ENCODE measurements around the gene ZDHHC22. TPM values are rescaled to one million over a fixed set of nuclear protein-coding genes. Genes with fewer than 3 reads are reported as not detected.

Gene ZDHHC22
- total and polyA plus RNA-seq, 9 donors, result 0.09 to 0.61 (median 0.42) TPM

- H3K4me1 ChIP-seq (ENCODE audit: control insufficient read depth, insufficient read depth, low read length), result peaks cover 7% of the 10 kb centered on the region
- H3K36me3 ChIP-seq (ENCODE audit: control insufficient read depth, insufficient read depth, low read length), result peaks cover 11% of the 10 kb centered on the region
- H3K4me3 ChIP-seq (ENCODE audit: low read length), result no peak overlapping the region
- DNase-seq, result no peak
- no peaks in the 10 kb centered on the region for H3K9me3 ChIP-seq (replicated peaks; ENCODE audit: control insufficient read depth, low read depth, low read length)
- H3K27ac ChIP-seq (ENCODE audit: low read length), result no peak overlapping the region
- peaks cover 17% of the 10 kb centered on the region for H3K27me3 ChIP-seq (ENCODE audit: control insufficient read depth, insufficient read depth, low read length)
- WGBS (ENCODE audit: insufficient coverage), result 86% methylated on average over 4 of the region's 7 CpGs
These were observed 21.7 kb downstream of the ZDHHC22 start for GRCh38 chr14:77119851-77120250.

DNA sequence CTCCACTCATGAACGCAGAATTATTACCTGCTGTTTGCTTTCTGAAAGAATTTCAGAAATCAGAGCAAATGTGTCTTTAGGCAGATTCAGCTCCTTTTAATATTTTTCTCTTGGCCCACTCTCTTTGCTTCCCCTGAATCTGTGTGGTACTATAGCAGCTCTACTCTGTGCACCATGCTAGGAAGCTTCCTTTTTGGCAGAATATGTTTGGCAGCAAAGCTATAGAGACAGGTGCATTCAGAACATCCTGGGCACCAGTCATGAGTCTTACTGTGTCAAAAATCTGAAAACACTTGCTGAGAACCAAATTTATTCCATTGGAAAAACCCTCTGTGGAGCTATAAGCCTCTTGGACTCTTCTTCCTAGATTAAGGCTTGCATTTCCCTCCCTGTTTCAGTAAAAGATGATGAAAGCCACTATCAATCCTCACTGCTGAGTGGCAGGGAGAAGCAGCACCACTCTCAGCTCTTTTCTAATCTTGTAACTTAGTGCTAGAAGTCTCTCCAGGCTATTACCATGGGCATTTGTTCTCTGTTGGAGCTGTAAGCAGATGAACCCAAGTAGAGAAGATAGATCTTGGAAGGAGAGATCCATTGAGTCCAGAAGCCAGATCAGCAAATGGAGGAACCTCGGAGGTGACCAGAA lies 25.3 kb downstream of the ZDHHC22 start:
- Histone ChIP-seq H3K4me3 (ENCODE audit: low read length) (no peak overlapping the region), H3K9me3 (replicated peaks; ENCODE audit: control insufficient read depth, low read depth, low read length) (no peaks in the 10 kb centered on the region), H3K4me1 (ENCODE audit: control insufficient read depth, insufficient read depth, low read length) (no peaks in the 10 kb centered on the region), H3K36me3 (ENCODE audit: control insufficient read depth, insufficient read depth, low read length) (peaks cover 34% of the 10 kb centered on the region), H3K27me3 (ENCODE audit: control insufficient read depth, insufficient read depth, low read length) (no peaks in the 10 kb centered on the region), H3K27ac (ENCODE audit: low read length) (no peak overlapping the region)
- no peak for DNase-seq
- WGBS (ENCODE audit: insufficient coverage), result 80% methylated on average over 1 of the region's 2 CpGs

- 100% methylated on average over 1 of the region's 4 CpGs for WGBS (ENCODE audit: insufficient coverage)
- H3K27ac ChIP-seq (ENCODE audit: low read length), result no peak overlapping the region
- peaks cover 2% of the 10 kb centered on the region for H3K4me1 ChIP-seq (ENCODE audit: control insufficient read depth, insufficient read depth, low read length)
- no peak overlapping the region for H3K4me3 ChIP-seq (ENCODE audit: low read length)
- peaks cover 39% of the 10 kb centered on the region for H3K36me3 ChIP-seq (ENCODE audit: control insufficient read depth, insufficient read depth, low read length)
- no peaks in the 10 kb centered on the region for H3K27me3 ChIP-seq (ENCODE audit: control insufficient read depth, insufficient read depth, low read length)
- H3K9me3 ChIP-seq (replicated peaks; ENCODE audit: control insufficient read depth, low read depth, low read length), result no peaks in the 10 kb centered on the region
- no peak for DNase-seq
These were observed 27.0 kb downstream of the ZDHHC22 start for GRCh38 chr14:77114609-77115008.

DNA sequence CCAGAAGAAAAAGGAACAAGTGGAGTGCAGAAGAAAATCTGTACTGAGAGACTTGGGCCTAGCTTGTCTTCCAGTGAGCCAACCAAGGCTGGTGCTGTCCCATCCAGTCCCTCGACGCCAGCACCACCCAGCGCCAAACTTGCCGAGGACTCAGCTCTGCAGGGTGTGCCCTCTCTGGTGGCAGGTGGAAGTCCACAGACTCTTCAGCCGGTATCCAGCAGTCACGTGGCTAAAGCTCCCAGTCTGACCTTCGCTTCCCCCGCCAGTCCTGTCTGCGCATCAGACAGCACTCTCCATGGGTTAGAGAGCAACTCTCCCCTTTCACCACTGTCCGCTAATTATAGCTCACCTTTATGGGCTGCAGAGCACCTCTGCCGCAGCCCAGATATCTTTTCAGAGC lies 27.9 kb downstream of the ZDHHC22 start:
- H3K9me3 ChIP-seq (replicated peaks; ENCODE audit: control insufficient read depth, low read depth, low read length), result no peaks in the 10 kb centered on the region
- 90% methylated on average over 10 of the region's 11 CpGs for WGBS (ENCODE audit: insufficient coverage)
- peaks cover 2% of the 10 kb centered on the region for H3K4me1 ChIP-seq (ENCODE audit: control insufficient read depth, insufficient read depth, low read length)
- H3K36me3 ChIP-seq (ENCODE audit: control insufficient read depth, insufficient read depth, low read length), result peaks cover 37% of the 10 kb centered on the region
- H3K27me3 ChIP-seq (ENCODE audit: control insufficient read depth, insufficient read depth, low read length), result no peaks in the 10 kb centered on the region
- H3K4me3 ChIP-seq (ENCODE audit: low read length), result no peak overlapping the region
- DNase-seq, result no peak
- H3K27ac ChIP-seq (ENCODE audit: low read length), result no peak overlapping the region

DNA sequence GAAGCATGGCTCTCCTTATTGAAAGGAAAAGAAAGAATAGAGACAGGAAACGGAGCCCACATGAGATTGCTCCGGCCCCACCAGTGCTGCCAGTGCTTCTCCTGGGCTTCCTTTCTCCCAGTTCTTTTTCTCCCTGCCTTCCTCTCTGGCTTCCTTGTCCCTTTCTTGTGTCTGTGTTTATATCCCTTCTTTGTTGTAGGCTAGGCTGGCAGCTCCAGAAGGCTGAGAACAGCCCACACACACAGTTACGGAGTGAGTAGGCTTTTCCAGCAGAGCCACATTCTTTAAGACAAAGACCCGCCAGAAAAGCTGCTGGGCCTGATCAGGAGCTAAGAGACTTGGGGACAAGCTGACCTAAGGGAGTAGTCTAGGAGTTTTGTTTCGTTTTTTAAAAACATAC lies 30.6 kb downstream of the ZDHHC22 start:
- H3K27me3 ChIP-seq (ENCODE audit: control insufficient read depth, insufficient read depth, low read length), result no peaks in the 10 kb centered on the region
- no peaks in the 10 kb centered on the region for H3K9me3 ChIP-seq (replicated peaks; ENCODE audit: control insufficient read depth, low read depth, low read length)
- peak overlapping the region; percentile 62 for H3K27ac ChIP-seq (ENCODE audit: low read length)
- peaks cover 5% of the 10 kb centered on the region for H3K4me1 ChIP-seq (ENCODE audit: control insufficient read depth, insufficient read depth, low read length)
- H3K4me3 ChIP-seq (ENCODE audit: low read length), result no peak overlapping the region
- no CpG with 5 or more reads among the region's 5 CpGs for WGBS (ENCODE audit: insufficient coverage)
- H3K36me3 ChIP-seq (ENCODE audit: control insufficient read depth, insufficient read depth, low read length), result peaks cover 36% of the 10 kb centered on the region
- peak; percentile 29 for DNase-seq

GRCh38 chr14:77110286-77110685 lies 31.3 kb downstream of the ZDHHC22 start:
- H3K27me3 ChIP-seq (ENCODE audit: control insufficient read depth, insufficient read depth, low read length), result no peaks in the 10 kb centered on the region
- H3K36me3 ChIP-seq (ENCODE audit: control insufficient read depth, insufficient read depth, low read length), result peaks cover 35% of the 10 kb centered on the region
- no peaks in the 10 kb centered on the region for H3K9me3 ChIP-seq (replicated peaks; ENCODE audit: control insufficient read depth, low read depth, low read length)
- DNase-seq, result no peak
- WGBS (ENCODE audit: insufficient coverage), result no CpG with 5 or more reads among the region's 1 CpG
- peaks cover 5% of the 10 kb centered on the region for H3K4me1 ChIP-seq (ENCODE audit: control insufficient read depth, insufficient read depth, low read length)
- no peak overlapping the region for H3K27ac ChIP-seq (ENCODE audit: low read length)
- no peak overlapping the region for H3K4me3 ChIP-seq (ENCODE audit: low read length)

DNA sequence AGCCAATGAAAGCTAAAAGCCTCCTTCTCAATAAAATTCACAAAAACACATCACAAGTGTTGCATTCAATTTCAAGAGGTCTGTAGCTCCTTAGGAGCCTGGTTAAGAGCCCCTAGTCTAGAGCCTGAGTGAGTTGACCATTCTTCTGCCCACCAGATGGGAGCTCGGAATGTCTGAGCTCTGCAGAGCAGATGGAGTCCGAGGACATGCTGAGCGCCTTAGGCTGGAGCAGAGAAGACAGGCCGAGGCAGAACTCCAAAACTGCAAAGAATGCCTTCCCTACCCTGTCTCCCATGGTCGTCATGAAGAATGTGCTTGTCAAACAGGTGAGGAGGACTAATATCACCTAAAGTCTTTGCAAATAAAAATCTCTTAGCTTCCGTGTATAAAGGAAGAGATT lies 31.9 kb downstream of the ZDHHC22 start:
- H3K36me3 ChIP-seq (ENCODE audit: control insufficient read depth, insufficient read depth, low read length), result peaks cover 34% of the 10 kb centered on the region
- no peak for DNase-seq
- H3K4me1 ChIP-seq (ENCODE audit: control insufficient read depth, insufficient read depth, low read length), result peaks cover 5% of the 10 kb centered on the region
- no peak overlapping the region for H3K27ac ChIP-seq (ENCODE audit: low read length)
- 85% methylated on average over 2 of the region's 6 CpGs for WGBS (ENCODE audit: insufficient coverage)
- H3K4me3 ChIP-seq (ENCODE audit: low read length), result no peak overlapping the region
- H3K27me3 ChIP-seq (ENCODE audit: control insufficient read depth, insufficient read depth, low read length), result no peaks in the 10 kb centered on the region
- H3K9me3 ChIP-seq (replicated peaks; ENCODE audit: control insufficient read depth, low read depth, low read length), result no peaks in the 10 kb centered on the region

DNA sequence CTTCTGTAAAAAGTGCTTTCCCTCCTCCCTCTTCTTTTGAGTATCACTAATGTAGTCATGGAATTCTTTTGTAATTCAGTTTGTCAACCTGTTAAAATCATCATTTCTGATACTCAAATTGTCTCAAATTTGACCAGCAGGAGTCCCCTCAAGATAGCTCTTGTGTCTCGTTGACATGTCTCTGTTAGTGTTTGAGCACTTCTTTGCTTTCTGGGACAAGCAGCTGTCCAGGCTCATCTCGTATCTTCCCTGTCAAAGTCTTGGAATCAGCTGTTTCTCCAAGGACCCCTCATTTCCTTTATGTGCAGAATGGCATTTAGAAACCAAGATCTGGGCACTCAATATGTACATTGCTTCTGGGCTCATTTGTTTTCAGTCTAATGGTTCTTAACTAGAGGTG lies 32.8 kb downstream of the ZDHHC22 start:
- H3K9me3 ChIP-seq (replicated peaks; ENCODE audit: control insufficient read depth, low read depth, low read length), result no peaks in the 10 kb centered on the region
- peaks cover 27% of the 10 kb centered on the region for H3K36me3 ChIP-seq (ENCODE audit: control insufficient read depth, insufficient read depth, low read length)
- no peak for DNase-seq
- H3K4me3 ChIP-seq (ENCODE audit: low read length), result no peak overlapping the region
- no peaks in the 10 kb centered on the region for H3K27me3 ChIP-seq (ENCODE audit: control insufficient read depth, insufficient read depth, low read length)
- no peak overlapping the region for H3K27ac ChIP-seq (ENCODE audit: low read length)
- 71% methylated on average over 1 of the region's 2 CpGs for WGBS (ENCODE audit: insufficient coverage)
- H3K4me1 ChIP-seq (ENCODE audit: control insufficient read depth, insufficient read depth, low read length), result peaks cover 8% of the 10 kb centered on the region

GRCh38 chr14:77107228-77107627 lies 34.4 kb downstream of the ZDHHC22 start:
- Histone ChIP-seq H3K4me3 (ENCODE audit: low read length) (no peak overlapping the region), H3K36me3 (ENCODE audit: control insufficient read depth, insufficient read depth, low read length) (peaks cover 20% of the 10 kb centered on the region), H3K4me1 (ENCODE audit: control insufficient read depth, insufficient read depth, low read length) (peaks cover 8% of the 10 kb centered on the region), H3K27me3 (ENCODE audit: control insufficient read depth, insufficient read depth, low read length) (no peaks in the 10 kb centered on the region), H3K27ac (ENCODE audit: low read length) (no peak overlapping the region), H3K9me3 (replicated peaks; ENCODE audit: control insufficient read depth, low read depth, low read length) (no peaks in the 10 kb centered on the region)
- 100% methylated on average over 1 of the region's 2 CpGs for WGBS (ENCODE audit: insufficient coverage)
- no peak for DNase-seq

GRCh38 chr14:77106666-77107065 lies 34.9 kb downstream of the ZDHHC22 start:
- Histone ChIP-seq H3K27me3 (ENCODE audit: control insufficient read depth, insufficient read depth, low read length) (no peaks in the 10 kb centered on the region), H3K4me1 (ENCODE audit: control insufficient read depth, insufficient read depth, low read length) (peaks cover 8% of the 10 kb centered on the region), H3K36me3 (ENCODE audit: control insufficient read depth, insufficient read depth, low read length) (peaks cover 15% of the 10 kb centered on the region), H3K27ac (ENCODE audit: low read length) (no peak overlapping the region), H3K4me3 (ENCODE audit: low read length) (no peak overlapping the region), H3K9me3 (replicated peaks; ENCODE audit: control insufficient read depth, low read depth, low read length) (no peaks in the 10 kb centered on the region)
- 60% methylated on average over 1 of the region's 3 CpGs for WGBS (ENCODE audit: insufficient coverage)
- DNase-seq, result no peak

All from muscle of leg (tissue), 11 donors.